Right lobe of liver (tissue), 6 donors: ENCODE data around the gene SNRNP27. TPM values are rescaled to one million over a fixed set of nuclear protein-coding genes. Genes with fewer than 3 reads are reported as not detected.

Experiments used
- ATAC-seq, 4 donors: fragments of 200-7000 bp; cut with Tn5 transposase; one replicate each; pipeline ENCODE4 v1.9.1; 2020; ENCODE audit warnings: mild to moderate bottlenecking in 4 of 4, moderate library complexity in 4 of 4
- DNase-seq, 3 donors: peaks; one replicate each; pipeline ENCODE4 v3.0.0-alpha.2; 2020
- H3K27ac ChIP-seq, 3 donors: fragments of 200-600 bp; one replicate each; pipeline ENCODE4 v1.8.0; 2022
- H3K27me3 ChIP-seq, 2 donors: fragments of 200-600 bp; one replicate each; pipeline ENCODE4 v1.8.0; 2022
- H3K36me3 ChIP-seq, 4 donors: fragments of 200-600 bp; sonication (generic) in 1 of 4; one replicate each; pipeline versions ENCODE4 v1.5.1 to v1.8.0; 2017 to 2022; ENCODE audit warnings: control low read depth in 1 of 4
- H3K4me1 ChIP-seq, 4 donors: fragments of 200-600 bp; sonication (generic) in 1 of 4; one replicate each; pipeline versions ENCODE4 v1.5.1 to v1.8.0; 2017 to 2022; ENCODE audit warnings: control low read depth in 1 of 4
- H3K4me3 ChIP-seq, 3 donors: fragments of 200-600 bp; one replicate each; pipeline ENCODE4 v1.8.0; 2022
- H3K9me3 ChIP-seq, 4 donors: fragments of 200-600 bp; sonication (generic) in 1 of 4; one replicate each; pipeline versions ENCODE4 v1.5.1 to v1.8.0; 2017 to 2022; ENCODE audit warnings: control low read depth in 1 of 4
- CTCF ChIP-seq, 4 donors: fragments of 200-600 bp in 3 of 4; fragments of 450-650 bp in 1 of 4; IDR thresholded peaks; one replicate each; pipeline versions ENCODE4 v1.5.1 to v1.8.0; 2016 to 2022; ENCODE audit warnings: antibody characterized with exemption in 4 of 4, mild to moderate bottlenecking in 2 of 4
- POLR2A ChIP-seq: fragments of 450-650 bp; IDR thresholded peaks from one replicate; pipeline ENCODE4 v1.6.1; 2017; ENCODE audit warnings: antibody characterized with exemption, mild to moderate bottlenecking
- WGBS: methylation state at CpG from one replicate; pipeline ENCODE4 v1.1.6; 2018; ENCODE audit warnings: low coverage, low lambda C conversion rate; ENCODE audit not compliant: insufficient coverage; ENCODE audit errors: missing lambda C conversion rate; 5-methylcytosine and 5-hydroxymethylcytosine counted together
- intact Hi-C, 2 donors: fragments of 100-400 bp; cut with DNase I; formaldehyde crosslinking; loops; one replicate each; pipeline versions ENCODE4 v1.11.2 to v1.14.1; 2022
- total RNA-seq, 6 experiments: library from RNA; depleted of rRNA in 2 of 6; stranded (reverse); fragments of >200 nt in 2 of 6; fragmentation: NEBNext Ultra II Directional in 3 of 6; extraction: Animal tissue kit (Norgen Biotek cat#: 25700) in 3 of 6; gene quantifications; one replicate each; pipeline versions ENCODE4 v1.1.0 to v1.2.4, GENCODE V29; 2016 to 2023
- donor health status: DM: no; HTN: yes; CAD: no.
- donor health status: DM: no; HTN: no; CAD: no.
- donor health status: DM: no; HTN: no; CAD: no.
- donor health status: DM: no; HTN: yes; CAD: no.
- donor health status: DM: no; HTN: yes; CAD: no.

SNRNP27 gene
- total RNA-seq, 6 experiments from 2014 or later = 12.1 to 37.7 (median 17.2) TPM

GRCh38 chr2:69933254-69933828 is 39.6 kb downstream of the SNRNP27 start:
- intact Hi-C loops = loop anchor here in 1 of 2 donors (10.0 kb wide), 1 partner anchor 131 kb away; no protein-coding TSS in a partner anchor
- H3K36me3 ChIP-seq = peaks cover 3 to 31% (median 11%) of the 10 kb centered on the region in 4 donors
- TF ChIP-seq CTCF (IDR thresholded peaks at IDR 0.05) = no peak
- no peak for TF ChIP-seq POLR2A
- H3K4me1 ChIP-seq = peaks cover 0 to 12% (median 0%) of the 10 kb centered on the region in 4 donors
- no peak for DNase-seq
- H3K27me3 ChIP-seq = no peaks in the 10 kb centered on the region
- H3K9me3 ChIP-seq = no peaks in the 10 kb centered on the region
- H3K4me3 ChIP-seq = no peak overlapping the region
- ATAC-seq = peak; percentile 43 to 61 (median 52)
- H3K27ac ChIP-seq = peak overlapping the region in 1 of 3 donors; percentile 9

GRCh38 chr2:69933839-69934613 is 40.3 kb downstream of the SNRNP27 start:
- ATAC-seq (peak; percentile 40 to 87 (median 70)), DNase-seq (no peak)
- Histone ChIP-seq H3K4me3 (no peak overlapping the region), H3K27me3 (no peaks in the 10 kb centered on the region), H3K4me1 (peaks cover 0 to 12% (median 0%) of the 10 kb centered on the region in 4 donors), H3K27ac (peak overlapping the region in 1 of 3 donors; percentile 25), H3K9me3 (no peaks in the 10 kb centered on the region), H3K36me3 (peaks cover 6 to 38% (median 13%) of the 10 kb centered on the region in 4 donors)
- intact Hi-C loops = loop anchor here in 1 of 2 donors (10.0 kb wide), 1 partner anchor 131 kb away; no protein-coding TSS in a partner anchor
- WGBS = 32% methylated on average over 4 of the region's 4 CpGs
- TF ChIP-seq POLR2A (no peak), CTCF (IDR thresholded peaks at IDR 0.05) (no peak)

- ATAC-seq (no peak), DNase-seq (no peak)
- no peaks in the 10 kb centered on the region for H3K9me3 ChIP-seq
- H3K4me1 ChIP-seq = peaks cover 0 to 13% (median 0%) of the 10 kb centered on the region in 4 donors
- TF ChIP-seq POLR2A (no peak), CTCF (IDR thresholded peaks at IDR 0.05) (no peak)
- peak overlapping the region in 1 of 3 donors; percentile 25 for H3K27ac ChIP-seq
- intact Hi-C loops = loop anchor here in 1 of 2 donors (10.0 kb wide), 1 partner anchor 130 kb away; no protein-coding TSS in a partner anchor
- no peak overlapping the region for H3K4me3 ChIP-seq
- 54% methylated on average over 1 of the region's 1 CpG for WGBS
- H3K27me3 ChIP-seq = no peaks in the 10 kb centered on the region
- peaks cover 6 to 42% (median 13%) of the 10 kb centered on the region in 4 donors for H3K36me3 ChIP-seq
Observed at GRCh38 chr2:69934614-69934908, 40.8 kb downstream of the SNRNP27 start.

GRCh38 chr2:69935011-69935410 is 41.3 kb downstream of the SNRNP27 start:
- H3K4me3 ChIP-seq = no peak overlapping the region
- TF ChIP-seq CTCF (IDR thresholded peaks at IDR 0.05) (no peak), POLR2A (no peak)
- intact Hi-C loops = loop anchor here in 1 of 2 donors (10.0 kb wide), 1 partner anchor 130 kb away; no protein-coding TSS in a partner anchor
- H3K27me3 ChIP-seq = no peaks in the 10 kb centered on the region
- ATAC-seq (no peak), DNase-seq (no peak)
- no peak overlapping the region for H3K27ac ChIP-seq
- no peaks in the 10 kb centered on the region for H3K9me3 ChIP-seq
- H3K4me1 ChIP-seq = peaks cover 0 to 18% (median 0%) of the 10 kb centered on the region in 4 donors
- WGBS = 92% methylated on average over 5 of the region's 5 CpGs
- peaks cover 6 to 45% (median 13%) of the 10 kb centered on the region in 4 donors for H3K36me3 ChIP-seq
